Smooth muscle cell of the brain vasculature (primary cell): ENCODE results near the gene IRAK2.
"Not testable (repeated sequence)": the region's sequence is repeated elsewhere in the genome, so short reads cannot be mapped to it uniquely, and the experiment has no call there.

ENCODE experiments used
- DNase-seq: peaks from one replicate; pipeline ENCODE4 v3.0.0-alpha.2; 2012; ENCODE audit warnings: low read depth, low spot score

Gene IRAK2

DNA sequence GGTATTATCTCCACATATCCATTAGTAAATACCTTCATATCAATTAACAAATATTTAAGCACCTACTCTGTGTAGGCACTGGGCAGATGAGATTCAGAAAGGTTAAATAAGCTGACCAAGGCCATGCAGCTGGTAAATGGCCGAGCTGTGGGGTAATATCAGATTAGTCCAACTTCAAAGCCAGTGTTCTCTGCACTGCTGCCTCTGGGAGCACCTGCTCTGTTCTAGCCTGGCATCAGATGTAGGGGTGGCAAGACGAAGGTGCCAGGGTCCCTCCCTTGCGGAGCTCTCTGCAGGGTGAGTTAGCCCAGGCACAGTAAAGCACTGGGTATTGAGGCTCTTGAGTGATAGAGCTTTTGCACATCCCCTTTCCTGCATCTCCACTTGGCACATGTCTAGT is 89.0 kb downstream of the IRAK2 start:
- no peak for DNase-seq

DNA sequence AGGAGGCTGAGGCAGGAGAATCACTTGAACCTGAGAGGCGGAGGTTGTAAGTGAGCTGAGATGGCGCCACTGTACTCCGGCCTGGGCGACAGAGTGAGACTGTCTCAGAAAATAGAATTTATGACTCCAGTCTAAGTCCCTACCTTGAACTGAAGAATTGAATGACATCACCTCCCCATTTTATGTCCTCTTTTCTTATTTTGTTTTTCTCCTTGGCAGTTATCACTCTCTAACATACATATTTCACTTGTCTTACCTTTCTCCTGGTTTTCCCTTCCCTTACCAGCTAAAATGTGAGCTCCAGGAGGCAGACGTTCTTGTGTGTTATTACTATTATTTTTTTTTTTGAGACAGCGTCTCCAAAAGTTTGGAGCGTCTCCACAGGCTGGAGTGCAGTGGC is 91.1 kb downstream of the IRAK2 start:
- no peak for DNase-seq

DNA sequence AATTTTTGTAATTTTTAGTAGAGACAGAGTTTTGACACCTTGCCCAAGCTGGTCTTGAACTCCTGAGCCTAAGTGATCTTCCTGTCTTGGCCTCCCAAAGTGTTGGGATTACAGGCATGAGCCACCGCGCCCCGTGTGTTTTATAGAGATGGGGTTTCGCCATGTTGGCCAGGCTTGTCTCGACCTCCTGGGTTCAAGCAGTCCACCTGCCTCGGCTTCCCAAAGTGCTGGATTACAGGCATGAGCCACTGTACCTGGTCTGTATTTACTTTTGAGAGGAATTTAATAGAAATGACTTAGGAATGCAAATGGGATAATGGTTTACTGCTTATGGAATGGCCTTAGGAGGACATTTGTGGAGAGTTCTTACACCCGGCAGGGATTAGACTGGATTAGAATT is 94.3 kb downstream of the IRAK2 start:
- no peak for DNase-seq

DNA sequence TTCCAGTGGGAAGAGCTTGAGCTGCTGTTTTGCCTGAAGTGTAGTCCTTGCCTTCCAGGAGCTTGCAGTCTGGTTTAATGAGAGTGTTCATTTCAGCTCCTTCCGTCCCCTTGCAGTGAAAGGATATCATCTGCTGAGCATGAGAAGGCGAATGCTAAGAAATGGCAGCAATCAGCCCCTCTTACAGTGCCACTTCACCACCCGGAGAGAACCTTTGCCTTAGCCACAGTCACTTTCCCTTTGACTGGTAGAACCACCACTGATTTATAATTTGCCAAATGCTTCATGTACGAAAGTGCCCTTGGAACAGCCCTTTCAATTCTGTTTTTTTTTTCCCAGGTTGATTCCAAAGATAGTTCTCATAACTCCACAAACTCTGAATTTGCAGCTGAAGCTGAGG is 95.1 kb downstream of the IRAK2 start:
- no peak for DNase-seq

DNA sequence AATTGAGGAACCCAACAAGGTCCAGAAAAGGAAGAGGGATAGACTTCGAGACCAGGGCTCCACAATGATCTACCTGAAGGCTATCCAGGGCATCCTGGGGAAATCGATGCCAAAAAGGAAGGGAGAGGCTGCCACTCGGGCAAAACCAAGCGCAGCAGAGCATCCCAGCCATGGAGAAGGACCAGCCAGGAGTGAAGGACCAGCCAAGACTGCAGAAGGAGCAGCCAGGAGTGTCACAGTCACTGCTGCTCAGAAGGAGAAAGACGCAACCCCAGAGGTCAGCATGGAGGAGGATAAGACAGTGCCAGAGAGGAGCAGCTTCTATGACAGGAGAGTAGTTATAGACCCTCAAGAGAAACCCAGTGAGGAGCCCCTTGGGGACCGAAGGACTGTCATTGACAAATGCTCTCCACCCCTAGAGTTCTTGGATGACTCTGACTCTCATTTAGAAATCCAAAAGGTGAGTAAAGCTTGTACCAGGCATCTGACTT is 95.5 kb downstream of the IRAK2 start:
- no peak for DNase-seq

DNA sequence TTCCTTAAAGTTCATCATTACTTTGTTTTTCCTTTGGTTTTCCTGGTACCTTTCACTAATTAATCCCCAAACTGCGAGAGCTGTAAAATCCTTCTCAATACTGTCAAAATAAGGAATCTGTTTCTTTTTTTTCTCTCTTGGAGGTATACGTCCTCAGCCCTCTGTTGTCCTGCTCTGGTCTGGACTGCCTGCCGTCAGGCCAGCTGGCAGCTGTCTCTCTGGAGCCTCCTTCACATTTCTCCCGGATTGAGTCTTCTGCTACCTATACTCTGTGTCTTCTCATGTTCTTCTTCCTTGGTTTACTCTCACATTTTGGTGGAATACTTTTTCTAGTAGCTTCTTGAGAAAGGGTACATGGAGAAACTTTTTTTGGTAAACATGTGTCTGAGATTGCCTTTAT is 97.3 kb downstream of the IRAK2 start:
- DNase-seq: no peak

DNA sequence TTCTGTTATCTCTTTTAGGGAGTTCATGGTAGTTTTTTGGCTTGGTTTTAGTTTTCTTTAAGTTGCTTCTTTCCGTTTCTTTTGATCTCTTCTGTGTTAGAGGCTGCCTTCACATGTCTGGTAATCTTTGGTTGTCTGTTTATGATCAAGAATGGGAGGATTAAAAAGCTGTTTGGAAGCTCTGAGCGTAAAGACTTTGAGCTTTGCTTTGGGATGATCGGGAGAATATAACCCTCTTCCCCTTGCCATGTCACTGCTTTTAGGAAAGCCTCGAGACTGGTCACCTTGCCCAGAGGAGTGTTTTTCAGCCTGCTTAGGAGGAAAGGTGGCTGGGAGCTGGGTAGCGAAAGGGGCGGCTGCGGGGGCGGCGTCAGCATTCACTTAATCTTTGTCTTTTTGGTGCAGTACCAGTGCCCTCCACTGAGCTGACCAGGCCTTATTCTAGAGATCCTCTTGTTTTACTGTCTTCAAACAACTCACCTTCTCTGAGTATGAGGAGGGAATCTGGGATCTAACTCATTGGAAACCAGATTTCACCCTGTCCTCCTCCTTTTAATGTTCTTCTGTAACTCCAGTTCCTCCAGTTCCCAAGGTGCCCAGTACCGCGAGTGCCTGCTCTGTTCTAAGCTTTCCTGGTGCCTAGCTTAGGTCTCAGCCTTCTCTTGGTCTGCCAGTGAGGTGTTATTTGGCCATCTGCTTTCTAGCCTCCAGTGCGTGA is 99.1 kb downstream of the IRAK2 start:
- DNase-seq: peak; percentile 37

DNA sequence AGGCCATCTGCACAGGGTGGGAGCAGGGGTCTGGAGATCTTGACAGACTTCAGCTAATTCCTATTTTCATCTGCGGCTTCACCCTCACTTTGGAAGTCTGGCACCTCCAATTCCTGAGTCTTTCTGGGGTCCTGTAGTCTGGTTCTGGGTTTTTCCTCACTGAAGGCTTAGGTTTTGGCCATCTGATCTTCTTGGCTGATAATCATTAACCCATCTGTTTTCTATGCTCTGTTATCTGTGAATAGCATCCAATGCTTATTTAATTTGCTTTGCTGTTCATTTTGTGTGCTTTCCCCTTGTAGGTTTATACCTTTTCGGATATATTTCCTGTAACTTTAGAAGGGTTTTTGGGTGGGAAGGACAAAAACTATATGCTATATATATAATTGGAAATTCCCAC is 101.1 kb downstream of the IRAK2 start:
- no peak for DNase-seq

DNA sequence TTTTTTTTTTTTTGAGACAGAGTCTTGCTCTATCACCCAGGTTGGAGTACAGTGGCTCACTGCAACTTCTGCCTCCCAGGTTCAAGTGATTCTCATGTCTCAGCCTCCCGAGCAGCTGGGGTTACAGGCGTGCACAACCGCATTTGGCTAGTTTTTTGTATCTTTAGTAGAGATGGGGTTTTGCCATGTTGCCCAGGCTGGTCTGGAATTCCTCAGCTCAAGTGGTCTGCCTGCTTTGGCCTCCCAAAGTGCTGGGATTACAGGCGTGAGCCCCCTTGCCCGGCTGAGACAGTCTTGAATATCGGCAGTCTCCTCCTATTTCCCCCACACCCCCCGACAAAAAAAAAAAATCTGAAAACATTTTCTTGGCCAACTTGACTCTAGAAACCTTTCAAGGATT is 102.2 kb downstream of the IRAK2 start:
- DNase-seq: not testable (repeated sequence)

DNA sequence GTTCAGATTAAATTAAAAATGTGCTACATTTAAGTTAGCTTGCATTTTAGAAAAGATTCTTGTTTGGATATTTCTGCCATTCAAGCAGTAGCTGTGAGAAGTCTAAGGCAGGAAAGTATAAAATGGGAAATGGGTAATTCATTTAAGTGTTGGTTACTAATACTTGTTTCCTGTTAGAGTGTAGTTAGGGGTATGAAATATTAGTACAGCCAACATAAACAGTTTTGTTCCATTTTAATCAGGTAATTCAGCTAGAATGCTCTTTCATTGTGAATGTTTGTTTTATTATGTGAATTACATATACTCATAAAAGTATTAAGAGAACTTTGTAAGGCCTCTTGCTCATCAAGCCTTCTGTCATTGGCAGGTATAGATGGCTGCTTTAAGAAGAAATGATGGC is 103.4 kb downstream of the IRAK2 start:
- no peak for DNase-seq

DNA sequence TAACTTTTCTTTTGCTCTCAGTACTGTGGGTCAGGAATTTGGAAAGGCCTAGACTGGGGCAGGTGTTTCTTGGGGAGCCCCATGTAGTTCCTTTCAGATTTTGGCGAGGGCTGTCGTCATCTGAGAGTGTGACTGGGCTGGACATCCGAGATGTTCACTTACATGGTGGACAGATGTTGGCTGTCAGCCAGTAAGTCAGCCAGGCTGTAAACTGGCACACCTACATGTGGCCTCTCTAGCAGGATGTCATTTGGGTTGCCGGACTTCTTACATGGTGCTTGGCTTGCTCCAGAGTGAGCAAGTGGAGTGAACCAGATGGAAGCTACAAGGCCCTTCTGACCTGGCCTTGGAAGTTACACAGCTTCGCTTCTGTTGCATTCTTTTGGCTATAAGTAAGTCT is 104.2 kb downstream of the IRAK2 start:
- DNase-seq: no peak

DNA sequence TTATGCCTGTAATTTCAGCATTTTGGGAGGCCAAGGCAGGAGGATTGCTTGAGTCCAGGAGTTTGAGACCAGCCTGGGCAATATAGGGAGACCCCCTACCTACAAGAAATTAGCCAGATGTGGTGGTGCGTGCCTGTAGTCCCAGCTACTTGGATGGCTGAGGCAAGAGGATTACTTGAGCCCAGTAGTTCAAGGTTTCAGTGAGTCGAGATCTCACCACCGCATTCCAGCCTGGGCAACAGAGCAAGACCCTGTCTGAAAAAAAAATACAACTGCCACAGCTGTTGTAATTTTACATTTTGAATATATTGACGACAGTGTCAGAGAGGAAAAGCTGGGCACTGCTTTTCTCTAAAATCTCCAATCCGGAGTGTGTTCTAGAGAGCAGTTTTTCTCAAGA is 104.7 kb downstream of the IRAK2 start:
- no peak for DNase-seq

DNA sequence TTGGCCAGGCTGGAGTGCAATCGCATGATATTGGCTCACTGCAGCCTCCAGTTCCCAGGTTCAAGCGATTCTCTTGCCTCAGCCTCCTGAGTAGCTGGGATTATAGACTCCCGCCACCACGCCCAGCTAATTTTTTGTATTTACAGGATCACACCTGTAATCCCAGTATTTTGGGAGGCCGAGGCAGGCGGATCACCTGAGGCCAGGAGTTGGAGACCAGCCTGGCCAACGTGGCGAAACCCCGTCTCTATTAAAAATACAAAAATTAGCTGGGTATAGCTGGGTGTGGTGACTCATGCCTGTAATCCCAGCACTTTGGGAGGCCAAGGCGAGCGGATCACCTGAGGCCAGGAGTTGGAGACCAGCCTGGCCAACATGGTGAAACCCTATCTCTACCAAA is 107.8 kb downstream of the IRAK2 start:
- DNase-seq: not testable (repeated sequence)

DNA sequence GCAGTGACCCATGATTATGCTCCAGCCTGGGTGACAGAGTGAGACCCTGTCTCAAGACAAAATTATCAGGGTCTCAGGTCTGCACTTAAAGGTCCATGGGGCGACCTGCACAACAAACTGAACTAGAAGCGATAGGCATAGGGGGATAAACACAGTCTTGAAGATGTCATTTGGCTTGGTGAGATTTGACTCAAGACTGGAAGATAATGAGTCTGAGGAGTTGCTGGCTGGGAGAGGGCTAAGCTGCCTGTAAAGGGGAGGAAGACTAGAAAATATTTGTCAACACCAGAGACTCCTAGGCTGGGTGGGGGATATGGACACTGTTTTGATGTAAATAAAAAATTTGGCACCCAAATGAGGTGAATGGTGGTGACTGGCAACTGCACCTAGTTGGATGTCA is 108.3 kb downstream of the IRAK2 start:
- no peak for DNase-seq

DNA sequence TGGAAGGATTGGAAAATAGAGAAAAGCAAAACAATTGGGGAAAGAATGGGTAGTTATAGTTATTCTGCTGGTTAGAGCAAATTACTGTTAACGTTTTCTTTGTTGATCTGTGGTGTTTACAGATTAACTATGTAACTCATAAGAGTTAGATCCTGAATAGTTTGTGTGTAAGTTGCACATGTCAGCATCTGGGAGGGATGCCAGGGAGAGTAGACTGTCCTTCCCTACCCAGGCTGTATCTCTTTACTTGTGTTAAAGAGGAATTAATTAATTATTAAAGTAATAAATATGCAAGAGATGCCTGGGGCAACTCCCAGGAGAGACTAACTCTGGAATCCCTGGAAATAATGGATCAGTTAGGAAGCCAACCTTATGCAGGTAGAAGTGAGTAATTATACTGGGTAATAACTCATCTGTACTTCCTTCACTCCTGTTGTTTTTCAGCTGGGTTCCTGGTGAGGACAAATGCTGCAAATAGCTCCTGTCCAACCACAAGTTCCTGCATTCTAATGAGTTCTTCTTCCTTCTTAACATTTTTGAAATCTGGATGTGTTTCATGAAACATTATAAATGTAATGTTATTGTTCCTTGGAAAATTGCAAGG is 109.1 kb downstream of the IRAK2 start:
- no peak for DNase-seq

DNA sequence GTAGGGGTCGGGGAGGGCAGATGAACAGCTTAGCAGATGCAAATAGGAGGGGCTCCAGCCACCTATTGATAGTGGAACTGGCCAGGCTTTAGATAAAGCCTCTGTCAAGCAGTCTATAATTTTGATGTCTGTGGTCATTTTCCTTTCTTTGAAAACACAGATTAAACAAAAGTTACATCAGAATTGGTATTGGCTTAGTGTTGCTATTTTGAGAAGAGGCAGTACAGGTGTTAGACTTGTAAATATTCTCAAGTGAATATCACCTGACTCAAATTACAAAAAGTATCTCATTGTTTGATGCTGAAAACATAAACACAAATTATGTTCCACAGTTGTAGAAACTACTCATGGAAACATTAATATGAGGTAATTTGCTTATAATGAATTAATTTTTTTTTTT is 109.9 kb downstream of the IRAK2 start:
- no peak for DNase-seq

DNA sequence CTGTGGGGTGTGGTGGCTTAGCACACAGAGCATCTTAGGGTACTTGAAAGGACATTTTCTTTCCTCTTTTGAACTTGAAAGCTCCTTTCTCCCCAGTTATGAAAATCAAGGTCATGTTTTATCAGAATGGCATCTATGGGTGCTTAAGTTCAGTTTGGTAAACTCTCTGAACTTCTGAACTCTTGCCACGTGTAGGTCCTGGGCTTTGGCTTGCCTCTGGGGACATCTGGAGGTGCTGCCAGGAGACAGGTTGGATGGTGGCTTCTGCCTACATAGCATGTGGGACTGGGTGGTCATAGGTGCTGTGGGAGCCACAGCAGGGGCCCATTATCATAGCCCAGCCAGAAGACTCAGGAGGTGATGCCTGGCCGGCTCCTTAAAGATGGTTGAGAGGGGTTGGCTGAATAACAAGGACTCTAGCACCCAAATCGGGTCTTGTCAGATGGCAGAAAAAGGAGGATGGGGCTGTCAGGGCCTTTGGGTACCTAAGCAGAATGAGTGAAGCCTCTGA is 112.5 kb downstream of the IRAK2 start:
- DNase-seq: no peak

DNA sequence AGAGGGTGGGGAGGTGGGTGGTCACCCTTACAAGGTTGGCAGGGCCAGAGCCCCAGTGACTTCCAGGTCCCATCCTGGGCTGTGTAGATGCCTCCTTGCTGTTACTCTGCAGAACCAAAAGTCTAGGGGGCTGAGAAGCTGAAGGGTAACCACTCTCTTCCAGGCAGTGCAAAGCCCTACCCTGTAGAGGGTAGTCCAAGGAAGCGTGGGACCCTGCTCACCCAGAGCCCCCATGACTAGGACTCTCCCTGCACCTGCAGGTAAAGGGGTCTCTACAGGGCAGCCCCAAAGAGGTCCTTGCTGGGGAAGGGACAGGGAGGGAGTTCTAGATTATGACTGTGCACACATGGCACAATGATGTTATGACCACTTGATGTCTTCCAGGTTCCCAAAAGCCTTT is 113.8 kb downstream of the IRAK2 start:
- no peak for DNase-seq

DNA sequence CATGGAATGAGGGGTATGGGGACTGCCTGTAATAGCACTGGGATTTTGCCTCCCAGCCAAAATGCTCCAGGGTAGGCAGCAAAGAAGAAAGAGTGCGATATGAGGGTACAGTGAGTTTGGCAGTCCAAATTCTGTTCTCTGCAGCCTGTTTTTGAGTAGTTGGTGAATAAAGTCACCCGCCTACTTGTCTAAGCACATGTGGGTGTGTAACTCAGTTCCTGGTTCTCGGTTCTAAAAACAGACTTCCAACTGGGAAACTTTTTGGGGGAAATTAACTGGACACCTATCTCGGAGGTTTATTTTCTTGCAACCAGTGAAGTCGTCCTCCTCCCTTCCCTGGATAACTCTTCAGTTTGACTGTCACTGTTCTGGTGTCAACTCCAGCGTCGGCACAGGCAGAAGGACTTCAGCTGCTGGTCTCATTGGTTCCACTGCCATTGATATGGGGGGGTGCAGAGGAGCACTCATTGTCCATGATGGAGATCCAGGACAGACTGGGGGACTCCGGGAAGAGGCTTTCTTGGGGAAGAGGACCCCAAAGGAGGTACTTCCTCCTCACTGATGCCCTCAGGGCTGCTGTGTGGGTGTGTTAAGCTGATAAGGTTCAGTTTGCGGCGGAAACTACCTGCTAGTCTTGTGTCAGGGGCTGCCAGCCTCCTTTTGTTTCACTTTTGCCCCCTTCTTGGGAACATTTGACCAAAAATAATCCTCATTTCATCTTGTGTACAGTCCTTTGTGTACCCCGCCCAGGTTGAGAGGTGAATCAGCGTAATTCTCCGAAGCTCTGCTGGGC is 114.9 kb downstream of the IRAK2 start:
- DNase-seq: no peak

DNA sequence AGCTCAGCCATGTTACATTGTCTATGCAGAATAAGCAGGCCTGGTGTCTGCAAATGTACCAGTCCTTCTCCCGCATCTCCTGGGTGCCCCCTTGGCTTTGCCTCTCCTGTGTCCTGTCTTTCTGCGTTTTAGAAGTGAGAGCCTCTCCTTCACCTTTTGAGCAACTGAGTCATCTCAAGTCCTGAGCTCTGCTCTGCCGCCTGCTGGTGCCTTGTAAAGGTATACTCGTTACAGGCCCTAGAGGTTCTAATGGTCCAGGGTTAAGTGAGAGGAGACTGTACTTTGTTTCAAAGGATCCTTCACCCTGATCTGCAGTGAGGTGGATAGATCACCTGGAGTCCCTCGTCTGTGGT is 115.4 kb downstream of the IRAK2 start:
- DNase-seq: no peak

DNA sequence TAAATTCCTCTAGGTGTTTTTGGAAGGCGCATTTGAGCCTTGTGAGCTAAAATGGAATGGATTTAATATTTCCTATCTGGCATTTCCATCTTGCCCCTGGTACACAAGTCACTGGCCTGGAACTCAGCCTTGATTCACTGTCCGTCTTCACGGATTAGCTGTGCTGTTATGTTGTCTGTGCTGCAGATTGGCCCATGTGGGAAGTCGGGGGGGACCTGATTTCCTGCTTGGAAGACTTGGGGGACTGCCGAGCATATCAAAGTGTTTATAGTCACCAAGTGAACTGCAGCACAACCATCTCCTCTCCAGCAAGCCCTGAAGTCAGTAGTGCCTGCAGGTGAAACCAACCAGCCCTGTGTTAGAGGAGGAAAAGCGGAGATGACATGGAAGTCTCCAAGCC is 115.9 kb downstream of the IRAK2 start:
- no peak for DNase-seq

DNA sequence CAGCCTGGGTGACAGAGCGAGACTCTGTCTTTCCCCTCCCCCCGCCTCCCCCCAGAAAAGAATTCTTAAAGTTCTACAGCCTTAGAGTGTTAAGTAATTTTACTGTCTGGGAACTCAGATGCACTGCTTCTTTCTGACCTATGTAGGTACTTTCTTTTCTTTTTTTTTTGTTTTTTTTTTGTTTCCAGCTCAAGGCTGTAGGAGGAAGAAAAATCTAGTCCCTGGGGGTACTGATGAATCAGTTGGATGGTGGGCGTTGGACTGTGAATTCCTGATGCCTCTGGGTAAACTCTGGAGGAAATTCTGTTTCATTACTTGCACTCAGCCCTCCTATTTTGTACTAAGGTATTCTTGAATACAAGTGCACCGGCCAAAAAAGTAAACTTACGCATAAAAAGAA is 117.2 kb downstream of the IRAK2 start:
- DNase-seq: no peak

DNA sequence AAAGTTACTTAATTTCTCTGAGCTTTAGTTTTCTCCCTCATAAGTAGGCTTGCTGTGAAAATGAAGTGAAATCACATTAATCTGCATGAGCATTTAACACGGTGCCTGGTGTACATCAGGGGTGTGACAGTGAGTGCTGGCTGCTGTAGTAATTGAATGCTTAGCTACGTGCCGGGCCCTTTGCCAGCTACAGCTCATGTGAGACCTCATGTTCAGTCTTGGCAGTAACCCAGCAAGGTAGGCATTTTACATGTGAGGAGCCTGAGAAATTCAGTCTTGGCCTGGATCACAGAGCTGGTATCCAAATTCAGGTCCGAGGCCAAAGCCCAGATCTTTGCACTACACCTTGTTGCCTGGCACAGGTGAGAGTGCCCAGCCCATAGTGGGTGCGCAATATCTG is 118.9 kb downstream of the IRAK2 start:
- DNase-seq: no peak
